Measurements from ENCODE around the gene CYLD. TPM values are rescaled to one million over a fixed set of nuclear protein-coding genes. Genes with fewer than 3 reads are reported as not detected.

CYLD gene
- polyA plus RNA-seq, 1 experiment: 27.8 TPM

DNA sequence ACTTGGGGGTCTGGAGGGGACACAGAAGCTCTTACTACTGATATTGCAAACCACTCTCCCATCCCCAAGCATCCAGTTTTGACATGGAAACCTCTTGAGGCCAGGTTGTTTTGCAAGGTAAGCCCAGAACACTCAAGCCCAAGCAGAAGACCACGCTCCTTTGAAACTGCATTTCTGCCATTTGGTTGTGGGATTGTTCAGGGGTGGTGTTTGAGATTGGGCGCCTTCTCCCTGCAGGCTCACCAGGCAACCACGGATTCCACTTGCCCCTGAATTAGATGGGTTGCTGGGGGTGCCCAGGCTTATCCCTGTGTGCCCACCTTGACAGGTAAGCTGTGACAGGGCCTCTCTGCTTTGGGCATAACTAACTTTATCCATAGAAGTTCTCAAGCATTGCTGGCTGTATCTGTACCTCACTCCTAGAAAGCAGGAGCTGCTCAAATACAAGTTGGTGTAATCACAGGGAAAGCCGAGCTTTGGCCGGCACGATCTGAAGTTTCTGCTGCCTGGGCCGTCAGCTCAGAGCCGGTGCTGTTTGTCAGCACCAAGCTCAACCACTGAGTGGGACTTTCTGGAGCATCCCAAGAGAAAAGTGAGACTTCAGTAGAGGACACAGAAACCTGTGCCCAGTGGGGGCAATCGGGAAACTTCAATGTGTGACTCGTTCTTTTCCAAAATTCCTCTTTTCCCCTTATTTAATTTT is 93.6 kb downstream of the CYLD start:
- H3K27me3 ChIP-seq (ENCODE audit: control insufficient read depth, insufficient read depth, low read length): peaks cover 6% of the 10 kb centered on the region
- no peak overlapping the region for H3K4me3 ChIP-seq (ENCODE audit: low read depth, low read length)
- no peak for DNase-seq (ENCODE audit: low read depth, low spot score)
- POLR2A ChIA-PET: no interaction called here
- CTCF ChIA-PET: interaction anchor here (3.7 kb wide), 1 partner anchor 29 kb away, joined by 16 read pairs; no protein-coding TSS in a partner anchor
- no peak overlapping the region for H3K27ac ChIP-seq (ENCODE audit: low read depth, low read length)
- TF ChIP-seq, protein P1, sequence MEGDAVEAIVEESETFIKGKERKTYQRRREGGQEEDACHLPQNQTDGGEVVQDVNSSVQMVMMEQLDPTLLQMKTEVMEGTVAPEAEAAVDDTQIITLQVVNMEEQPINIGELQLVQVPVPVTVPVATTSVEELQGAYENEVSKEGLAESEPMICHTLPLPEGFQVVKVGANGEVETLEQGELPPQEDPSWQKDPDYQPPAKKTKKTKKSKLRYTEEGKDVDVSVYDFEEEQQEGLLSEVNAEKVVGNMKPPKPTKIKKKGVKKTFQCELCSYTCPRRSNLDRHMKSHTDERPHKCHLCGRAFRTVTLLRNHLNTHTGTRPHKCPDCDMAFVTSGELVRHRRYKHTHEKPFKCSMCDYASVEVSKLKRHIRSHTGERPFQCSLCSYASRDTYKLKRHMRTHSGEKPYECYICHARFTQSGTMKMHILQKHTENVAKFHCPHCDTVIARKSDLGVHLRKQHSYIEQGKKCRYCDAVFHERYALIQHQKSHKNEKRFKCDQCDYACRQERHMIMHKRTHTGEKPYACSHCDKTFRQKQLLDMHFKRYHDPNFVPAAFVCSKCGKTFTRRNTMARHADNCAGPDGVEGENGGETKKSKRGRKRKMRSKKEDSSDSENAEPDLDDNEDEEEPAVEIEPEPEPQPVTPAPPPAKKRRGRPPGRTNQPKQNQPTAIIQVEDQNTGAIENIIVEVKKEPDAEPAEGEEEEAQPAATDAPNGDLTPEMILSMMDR (IDR thresholded peaks at IDR 0.05; ENCODE audit: low read depth, low read length): no peak
- H3K9me3 ChIP-seq (ENCODE audit: control insufficient read depth, insufficient read depth, low read length): no peaks in the 10 kb centered on the region

DNA sequence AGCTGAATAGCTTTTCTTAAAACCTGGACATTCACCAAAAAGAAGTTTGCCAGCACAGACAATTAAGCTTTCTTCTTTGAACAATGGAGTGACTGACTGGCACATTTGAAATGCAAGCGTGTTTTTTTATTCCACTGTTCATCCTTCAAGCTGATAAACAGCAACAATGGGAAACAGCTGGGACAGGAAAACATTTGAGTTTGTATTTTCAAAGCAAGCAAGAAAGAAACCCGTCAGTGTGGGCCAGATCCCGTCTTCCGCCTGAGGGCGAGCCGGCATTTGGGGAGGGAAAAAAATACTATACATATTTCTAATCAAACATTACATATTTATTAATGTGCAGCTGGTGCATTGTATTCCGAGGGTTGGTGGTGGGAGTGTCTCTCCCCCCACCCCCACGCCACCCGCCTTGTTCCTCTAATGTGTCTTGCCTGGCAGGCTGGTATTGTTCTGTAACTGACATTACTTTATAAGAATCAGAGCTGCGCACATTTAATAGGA is 94.3 kb downstream of the CYLD start:
- POLR2A ChIA-PET: no interaction called here
- TF ChIP-seq, protein P1 (IDR thresholded peaks at IDR 0.05; ENCODE audit: low read depth, low read length): no peak
- no peak overlapping the region for H3K27ac ChIP-seq (ENCODE audit: low read depth, low read length)
- DNase-seq (ENCODE audit: low read depth, low spot score): no peak
- CTCF ChIA-PET: interaction anchor here (3.7 kb wide), 1 partner anchor 30 kb away, joined by 16 read pairs; no protein-coding TSS in a partner anchor
- H3K9me3 ChIP-seq (ENCODE audit: control insufficient read depth, insufficient read depth, low read length): no peaks in the 10 kb centered on the region
- H3K27me3 ChIP-seq (ENCODE audit: control insufficient read depth, insufficient read depth, low read length): peaks cover 12% of the 10 kb centered on the region
- no peak overlapping the region for H3K4me3 ChIP-seq (ENCODE audit: low read depth, low read length)

DNA sequence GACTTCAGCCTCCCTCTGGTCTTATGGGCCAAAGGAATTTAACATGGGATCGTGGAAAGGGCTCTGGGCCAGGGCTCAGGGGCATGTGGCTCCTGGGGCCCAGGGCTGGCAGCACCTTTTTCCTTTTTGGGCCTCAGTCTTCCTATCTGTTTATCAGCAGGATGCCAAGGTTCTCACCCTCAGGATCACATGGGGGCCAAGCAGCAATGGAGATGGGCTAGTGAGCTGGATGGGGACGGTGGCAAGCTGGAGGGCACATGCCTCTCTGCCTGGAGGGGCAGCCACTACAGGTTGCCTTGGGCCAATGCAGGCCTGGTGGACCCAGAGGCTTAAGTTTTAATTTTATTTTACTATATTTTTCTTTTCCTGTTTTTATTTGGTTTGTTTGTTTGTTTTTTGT is 95.4 kb downstream of the CYLD start:
- peaks cover 22% of the 10 kb centered on the region for H3K27me3 ChIP-seq (ENCODE audit: control insufficient read depth, insufficient read depth, low read length)
- no peaks in the 10 kb centered on the region for H3K9me3 ChIP-seq (ENCODE audit: control insufficient read depth, insufficient read depth, low read length)
- TF ChIP-seq, protein P1 (IDR thresholded peaks at IDR 0.05; ENCODE audit: low read depth, low read length): no peak
- H3K4me3 ChIP-seq (ENCODE audit: low read depth, low read length): no peak overlapping the region
- ChIA-PET CTCF (interaction anchor here (2.3 kb wide), 1 partner anchor 31 kb away, joined by 8 read pairs; no protein-coding TSS in a partner anchor), POLR2A (no interaction called here)
- H3K27ac ChIP-seq (ENCODE audit: low read depth, low read length): no peak overlapping the region
- no peak for DNase-seq (ENCODE audit: low read depth, low spot score)

- H3K9me3 ChIP-seq (ENCODE audit: control insufficient read depth, insufficient read depth, low read length): no peaks in the 10 kb centered on the region
- H3K4me3 ChIP-seq (ENCODE audit: low read depth, low read length): no peak overlapping the region
- H3K27ac ChIP-seq (ENCODE audit: low read depth, low read length): no peak overlapping the region
- CTCF ChIA-PET: interaction anchor here (0.6 to 2.3 kb wide), 2 partner anchors 32 to 469 kb away, joined by 8 to 11 read pairs; partner anchors contain the start of gene BRD7
- no peak for DNase-seq (ENCODE audit: low read depth, low spot score)
- TF ChIP-seq, protein P1 (IDR thresholded peaks at IDR 0.05; ENCODE audit: low read depth, low read length): no peak
- POLR2A ChIA-PET: no interaction called here
- peaks cover 26% of the 10 kb centered on the region for H3K27me3 ChIP-seq (ENCODE audit: control insufficient read depth, insufficient read depth, low read length)
Measured at GRCh38 chr16:50838165-50838564, 96.3 kb downstream of the CYLD start.

DNA sequence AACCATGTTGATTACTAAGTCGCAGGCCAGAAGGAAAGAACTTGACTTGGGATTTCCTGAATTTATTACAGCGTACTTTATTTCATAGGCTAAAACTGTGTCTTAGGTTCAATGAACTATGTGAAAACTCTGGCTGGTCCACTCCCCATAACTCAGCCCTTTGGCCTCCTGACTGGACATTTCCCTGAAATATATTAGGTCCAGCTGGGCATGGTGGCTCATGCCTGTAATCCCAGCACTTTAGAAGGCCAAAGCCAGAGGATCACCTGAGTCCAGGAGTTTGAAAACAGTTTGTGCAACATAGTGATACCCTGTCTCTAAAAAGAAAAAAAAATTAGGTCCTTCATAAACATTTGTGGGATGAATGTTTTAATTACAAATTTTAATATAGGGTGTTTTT is 97.0 kb downstream of the CYLD start:
- Histone ChIP-seq H3K4me3 (ENCODE audit: low read depth, low read length) (no peak overlapping the region), H3K27ac (ENCODE audit: low read depth, low read length) (no peak overlapping the region), H3K27me3 (ENCODE audit: control insufficient read depth, insufficient read depth, low read length) (peaks cover 26% of the 10 kb centered on the region), H3K9me3 (ENCODE audit: control insufficient read depth, insufficient read depth, low read length) (no peaks in the 10 kb centered on the region)
- TF ChIP-seq, protein P1 (IDR thresholded peaks at IDR 0.05; ENCODE audit: low read depth, low read length): no peak
- DNase-seq (ENCODE audit: low read depth, low spot score): no peak
- ChIA-PET POLR2A (no interaction called here), CTCF (interaction anchor here (2.3 kb wide), 1 partner anchor 33 kb away, joined by 8 read pairs; no protein-coding TSS in a partner anchor)

Measured in AG04450 (cell line).